ENCODE data around the gene CHKA.
A peak's percentile ranks its signal among the peaks of the same experiment; 100 is the strongest.

Gene CHKA

DNA sequence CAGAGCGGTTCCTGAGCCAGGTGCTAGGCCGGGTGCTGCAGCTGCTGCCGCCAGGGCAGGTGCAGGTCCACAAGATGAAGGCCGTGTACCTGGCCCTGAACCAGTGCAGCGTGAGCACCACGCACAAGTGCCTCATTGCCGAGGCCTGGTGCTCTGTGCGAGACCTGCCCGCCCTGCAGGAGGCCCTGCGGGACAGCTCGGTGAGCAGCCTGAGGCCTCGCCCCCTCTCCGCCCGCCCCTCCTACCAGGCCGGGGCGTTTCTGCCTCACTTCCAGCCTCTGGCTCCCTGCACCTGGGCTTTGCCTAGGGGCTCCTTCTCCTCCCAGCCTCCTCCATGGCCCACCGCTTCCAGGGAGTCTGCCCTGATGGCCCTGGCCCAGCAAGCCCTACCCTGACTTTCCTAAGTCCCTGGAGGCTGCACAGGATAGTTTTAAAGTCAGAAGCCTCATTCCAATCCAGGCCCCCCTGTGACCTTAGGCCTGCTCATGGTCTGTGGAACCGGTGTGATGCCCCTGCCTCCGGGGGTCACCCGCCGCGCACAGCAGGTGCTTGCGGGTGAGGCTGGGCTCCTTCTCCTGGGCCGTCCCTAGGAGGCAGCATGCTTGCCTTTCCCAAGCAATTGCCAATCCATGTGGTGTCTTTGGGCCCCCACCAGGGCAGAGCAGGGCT is 76.9 kb downstream of the CHKA start:
- no peak for DNase-seq

DNA sequence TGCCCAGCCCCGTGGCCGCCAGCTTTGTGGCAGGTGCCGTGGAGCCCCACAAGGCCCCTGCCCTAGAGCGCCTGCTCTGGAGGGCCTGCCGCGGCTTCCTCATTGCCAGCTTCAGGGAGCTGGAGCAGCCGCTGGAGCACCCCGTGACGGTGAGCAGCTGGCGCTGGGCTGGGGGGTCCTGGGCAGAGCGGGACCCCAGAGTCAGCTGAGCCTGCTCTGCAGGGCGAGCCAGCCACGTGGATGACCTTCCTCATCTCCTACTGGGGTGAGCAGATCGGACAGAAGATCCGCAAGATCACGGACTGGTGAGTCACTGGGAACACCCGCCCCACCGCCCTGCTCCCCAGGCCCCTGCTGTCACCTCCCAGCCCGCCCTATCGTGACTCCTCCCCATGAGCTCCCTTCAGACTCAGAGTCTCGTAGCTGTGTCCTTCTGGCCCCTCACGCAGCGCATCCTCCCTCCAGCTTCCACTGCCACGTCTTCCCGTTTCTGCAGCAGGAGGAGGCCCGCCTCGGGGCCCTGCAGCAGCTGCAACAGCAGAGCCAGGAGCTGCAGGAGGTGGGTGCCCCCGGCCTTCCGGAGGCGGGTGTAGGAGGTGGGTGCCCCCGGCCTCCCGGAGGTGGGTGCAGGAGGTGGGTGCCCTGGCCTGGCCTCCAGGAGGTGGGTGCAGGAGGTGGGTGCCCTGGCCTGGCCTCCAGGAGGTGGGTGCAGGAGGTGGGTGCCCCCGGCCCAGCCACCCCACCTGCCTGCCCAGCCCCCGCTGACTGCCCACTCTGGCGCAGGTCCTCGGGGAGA is 77.6 kb downstream of the CHKA start:
- DNase-seq, result no peak

DNA sequence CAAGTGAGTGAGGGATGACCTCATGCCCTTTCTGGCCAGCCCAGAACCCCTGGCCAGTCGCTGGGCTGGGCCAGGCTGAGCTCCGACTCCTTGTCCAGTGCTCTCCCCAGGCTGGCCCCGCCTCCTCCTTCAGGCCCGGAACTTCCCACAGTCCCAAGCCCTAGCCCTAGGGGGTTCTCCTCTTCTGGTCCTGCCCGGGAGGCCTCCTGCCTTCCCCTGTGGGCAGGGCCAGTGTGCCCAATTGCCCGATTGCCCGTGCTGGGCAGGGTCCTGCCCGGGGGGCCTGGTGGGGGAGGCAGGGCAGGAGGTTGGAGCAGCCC is 78.2 kb downstream of the CHKA start:
- DNase-seq, result no peak

DNA sequence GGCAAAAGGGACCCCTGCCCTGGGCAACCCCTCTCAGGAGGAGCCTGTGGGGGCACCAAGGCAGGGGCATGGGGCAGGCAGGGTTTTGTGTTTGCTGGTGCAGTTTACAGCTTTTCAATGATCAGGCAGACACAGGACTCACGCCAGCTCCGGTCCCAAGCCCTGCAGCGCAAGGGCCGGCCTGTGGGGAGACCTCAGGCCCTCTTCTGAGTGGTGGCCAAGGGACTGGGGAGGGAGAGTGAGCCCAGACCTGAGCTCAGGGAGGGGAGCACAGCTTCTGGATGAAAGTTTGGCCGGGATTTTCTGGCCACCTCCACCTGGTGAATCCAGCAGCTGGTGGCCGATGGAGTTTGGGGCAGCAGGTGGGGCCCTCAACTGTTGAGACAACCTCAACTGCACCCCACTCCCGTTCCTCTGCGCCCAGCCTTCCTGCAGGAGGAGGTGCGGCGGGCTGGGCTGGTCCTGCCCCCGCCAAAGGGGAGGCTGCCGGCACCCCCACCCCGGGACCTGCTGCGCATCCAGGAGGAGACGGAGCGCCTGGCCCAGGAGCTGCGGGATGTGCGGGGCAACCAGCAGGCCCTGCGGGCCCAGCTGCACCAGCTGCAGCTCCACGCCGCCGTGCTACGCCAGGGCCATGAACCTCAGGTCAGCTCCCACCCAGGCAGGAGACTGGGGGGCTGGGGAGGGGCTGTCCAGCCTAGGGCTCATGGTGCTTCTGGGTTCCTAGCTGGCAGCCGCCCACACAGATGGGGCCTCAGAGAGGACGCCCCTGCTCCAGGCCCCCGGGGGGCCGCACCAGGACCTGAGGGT is 78.8 kb downstream of the CHKA start:
- no peak for DNase-seq

DNA sequence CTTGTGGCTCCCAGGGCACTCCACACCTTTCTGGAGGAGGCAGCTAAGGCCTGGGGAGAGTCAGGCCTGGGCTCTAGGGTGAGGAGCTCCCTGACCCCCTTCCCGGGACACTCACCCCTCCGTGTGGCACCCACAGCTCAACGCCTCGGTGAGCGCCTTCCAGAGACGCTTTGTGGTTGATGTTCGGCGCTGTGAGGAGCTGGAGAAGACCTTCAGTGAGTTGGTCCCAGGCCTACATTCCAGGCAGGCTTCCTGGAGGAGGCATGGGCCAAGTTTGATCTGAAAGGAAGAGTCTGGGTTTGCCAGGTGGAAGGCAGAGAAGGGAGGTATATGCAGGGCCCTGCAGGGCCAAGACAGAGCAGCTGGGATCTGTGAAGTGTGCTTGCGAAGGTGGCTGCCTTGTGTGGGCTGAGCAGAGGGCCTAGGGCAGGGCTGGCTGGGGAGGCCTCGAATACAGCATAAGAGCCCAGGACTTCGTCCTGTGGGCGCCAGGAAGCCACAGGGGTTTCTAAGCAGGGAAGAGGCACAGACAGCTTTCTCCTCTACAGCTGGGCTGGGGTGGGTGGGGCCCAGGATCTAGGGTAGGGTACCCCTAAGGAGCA is 79.5 kb downstream of the CHKA start:
- DNase-seq, result no peak

DNA sequence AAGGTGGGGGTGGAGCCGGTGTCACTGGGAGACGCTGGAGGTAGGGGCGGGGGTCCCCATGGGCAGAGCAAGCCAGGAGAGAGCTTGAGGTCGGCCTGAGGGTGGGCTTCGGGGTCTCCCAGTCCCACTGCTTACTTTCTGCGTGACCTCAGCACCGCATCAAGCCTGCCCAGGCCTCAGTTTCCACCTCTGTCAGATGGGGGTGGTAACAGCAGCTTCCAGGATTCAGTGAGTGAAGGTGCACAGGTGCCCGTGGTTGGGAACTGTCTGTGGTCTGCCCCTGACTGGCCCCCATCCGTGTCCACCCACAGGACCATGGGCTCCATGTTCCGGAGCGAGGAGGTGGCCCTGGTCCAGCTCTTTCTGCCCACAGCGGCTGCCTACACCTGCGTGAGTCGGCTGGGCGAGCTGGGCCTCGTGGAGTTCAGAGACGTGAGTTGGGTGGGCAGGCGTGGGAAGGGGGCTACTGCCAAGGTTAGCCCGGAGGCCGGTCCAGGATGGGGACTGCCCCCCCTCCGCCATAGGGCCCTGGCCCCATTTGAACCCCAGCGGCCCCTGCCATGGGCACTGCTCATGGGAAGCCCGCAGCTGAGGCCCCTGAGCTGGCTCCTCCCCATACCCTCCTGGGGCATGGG is 80.1 kb downstream of the CHKA start:
- DNase-seq, result no peak

DNA sequence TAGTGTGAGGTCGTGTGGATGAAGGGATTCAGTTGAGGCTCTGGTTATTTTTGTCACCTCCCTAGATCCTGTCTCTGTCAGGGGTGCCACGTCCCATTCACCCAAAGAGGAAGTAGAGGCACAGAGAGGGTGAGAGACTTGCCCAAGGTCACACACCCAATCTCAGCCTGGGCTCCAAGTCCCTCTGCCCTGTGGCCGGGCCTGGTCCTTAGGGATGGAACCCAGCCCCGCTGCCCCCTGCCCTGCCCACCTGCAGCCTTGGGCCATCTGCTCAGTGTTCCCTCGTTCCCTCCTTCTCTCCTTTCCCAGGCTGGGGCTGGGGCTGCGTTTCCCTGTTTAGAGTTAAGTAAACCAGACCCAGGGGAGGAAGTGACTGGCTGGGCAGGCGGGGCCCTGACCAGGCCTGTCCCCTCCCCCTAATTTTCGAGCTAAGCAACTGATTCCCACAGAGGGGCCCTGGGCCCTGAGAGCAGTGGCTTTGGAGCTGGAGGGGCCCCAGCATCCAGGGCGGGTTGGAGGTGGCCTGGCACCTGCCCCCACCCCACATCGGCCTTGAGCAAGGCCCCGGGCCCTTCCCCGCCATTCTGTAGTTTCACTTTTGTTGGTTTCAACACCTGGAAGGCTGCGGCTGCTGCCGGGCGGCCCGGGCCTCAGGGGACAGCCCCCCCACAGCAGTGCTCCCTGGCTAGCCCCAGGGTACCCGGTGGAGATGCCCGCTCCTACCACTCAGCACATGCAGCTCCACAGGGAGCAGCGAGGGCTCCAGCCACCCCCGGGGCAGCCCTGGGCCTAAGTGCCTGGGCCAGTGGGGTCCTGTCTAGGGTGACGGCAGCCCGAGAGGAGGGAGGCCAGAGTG is 80.9 kb downstream of the CHKA start:
- no peak for DNase-seq

DNA sequence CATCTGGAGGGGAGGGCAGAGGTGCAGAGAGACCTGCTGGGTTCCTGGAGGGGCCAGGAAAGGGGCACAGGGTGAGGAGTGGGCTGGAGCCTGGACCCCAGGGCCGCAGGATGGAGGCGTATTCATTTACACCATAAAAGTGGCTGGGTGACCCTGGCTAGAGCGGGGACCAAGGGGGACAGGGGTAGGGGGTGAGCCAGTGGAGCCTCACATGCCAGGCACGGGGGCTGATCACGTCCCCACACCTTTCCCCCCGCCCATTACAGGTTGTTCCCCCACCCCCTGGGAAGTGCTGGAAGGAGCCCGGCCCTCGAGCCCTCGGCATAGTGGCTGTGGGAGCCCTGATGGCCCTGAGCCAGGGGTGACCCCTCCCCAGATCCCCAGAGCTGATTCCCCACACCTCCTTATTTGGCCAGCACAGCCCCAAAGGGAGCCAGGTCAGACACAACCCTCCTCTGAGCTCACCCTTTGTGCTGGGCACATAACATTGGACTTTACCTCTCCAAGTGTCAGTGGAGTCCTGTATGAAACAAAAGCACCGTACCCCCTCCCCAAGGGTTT is 81.6 kb downstream of the CHKA start:
- DNase-seq, result no peak

DNA sequence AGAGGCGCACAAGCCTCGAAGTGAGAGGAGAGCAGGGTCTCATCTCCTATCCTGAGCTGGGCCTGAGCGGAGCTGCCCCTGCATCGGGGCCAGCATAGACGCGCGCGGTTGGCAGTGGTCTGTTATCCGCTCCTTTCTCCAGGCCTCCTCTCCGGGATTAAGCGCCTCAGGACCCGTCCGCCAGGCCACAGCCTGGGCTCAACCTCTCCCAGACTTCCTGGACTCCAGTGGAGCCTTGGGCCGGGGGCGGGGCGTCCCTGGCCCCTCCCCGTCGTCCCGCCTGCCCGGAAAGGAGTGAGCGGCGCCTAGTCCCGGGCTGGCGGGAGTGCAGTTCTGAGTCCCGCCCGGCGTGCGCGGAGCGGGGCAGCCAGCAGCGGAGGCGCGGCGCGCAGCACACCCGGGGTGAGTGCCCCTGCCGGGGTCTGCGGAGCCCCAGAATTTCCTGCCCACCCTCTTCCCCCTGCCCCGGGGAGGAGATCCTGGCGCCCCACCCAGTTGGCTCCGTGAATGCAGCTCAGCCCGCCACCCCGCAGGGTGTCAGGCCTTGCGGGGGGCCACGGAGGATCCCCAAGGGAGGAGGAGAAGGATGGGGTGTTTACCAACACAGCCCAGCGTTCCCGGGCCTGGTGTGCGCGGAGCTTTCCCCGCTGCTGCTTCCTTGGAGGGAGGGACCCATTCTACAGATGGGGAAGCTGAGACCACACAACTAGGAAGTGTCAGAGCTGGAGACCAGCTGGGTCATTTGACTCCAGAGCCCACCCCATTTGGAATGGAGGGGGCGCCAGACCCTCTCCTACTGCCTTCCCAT is 82.3 kb downstream of the CHKA start, which contains the start of gene TCIRG1:
Gene TCIRG1, plus strand, starts transcription at position 308 of the 808 bp plus-strand sequence. CDS start 2,247 bp downstream, outside the sequence.
- DNase-seq, result peak; percentile 35

DNA sequence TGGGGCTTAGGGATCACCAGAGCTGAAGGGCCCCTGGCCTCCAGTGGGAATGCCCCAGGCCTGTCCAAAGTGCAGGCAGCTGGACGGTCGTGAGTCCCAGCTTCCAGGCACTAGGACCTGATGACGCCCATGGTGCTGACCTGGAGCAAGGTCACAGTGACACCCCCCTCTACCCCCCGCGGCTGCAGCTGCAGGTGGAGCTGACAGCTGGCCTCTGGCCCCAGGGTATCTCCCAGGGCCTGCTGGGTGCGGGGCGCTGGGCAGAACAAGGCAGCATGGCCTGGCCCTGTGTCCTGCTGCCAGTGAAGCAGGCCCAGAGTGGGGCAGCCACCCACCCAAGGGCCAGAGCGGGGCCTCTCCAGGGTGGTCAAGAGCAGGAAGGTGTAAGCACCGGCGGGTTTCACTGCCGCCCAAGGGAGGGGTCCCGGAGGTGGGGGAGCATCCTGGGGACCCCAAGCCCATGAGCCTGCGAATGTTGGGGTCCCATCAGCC is 82.9 kb downstream of the CHKA start:
- DNase-seq, result no peak

DNA sequence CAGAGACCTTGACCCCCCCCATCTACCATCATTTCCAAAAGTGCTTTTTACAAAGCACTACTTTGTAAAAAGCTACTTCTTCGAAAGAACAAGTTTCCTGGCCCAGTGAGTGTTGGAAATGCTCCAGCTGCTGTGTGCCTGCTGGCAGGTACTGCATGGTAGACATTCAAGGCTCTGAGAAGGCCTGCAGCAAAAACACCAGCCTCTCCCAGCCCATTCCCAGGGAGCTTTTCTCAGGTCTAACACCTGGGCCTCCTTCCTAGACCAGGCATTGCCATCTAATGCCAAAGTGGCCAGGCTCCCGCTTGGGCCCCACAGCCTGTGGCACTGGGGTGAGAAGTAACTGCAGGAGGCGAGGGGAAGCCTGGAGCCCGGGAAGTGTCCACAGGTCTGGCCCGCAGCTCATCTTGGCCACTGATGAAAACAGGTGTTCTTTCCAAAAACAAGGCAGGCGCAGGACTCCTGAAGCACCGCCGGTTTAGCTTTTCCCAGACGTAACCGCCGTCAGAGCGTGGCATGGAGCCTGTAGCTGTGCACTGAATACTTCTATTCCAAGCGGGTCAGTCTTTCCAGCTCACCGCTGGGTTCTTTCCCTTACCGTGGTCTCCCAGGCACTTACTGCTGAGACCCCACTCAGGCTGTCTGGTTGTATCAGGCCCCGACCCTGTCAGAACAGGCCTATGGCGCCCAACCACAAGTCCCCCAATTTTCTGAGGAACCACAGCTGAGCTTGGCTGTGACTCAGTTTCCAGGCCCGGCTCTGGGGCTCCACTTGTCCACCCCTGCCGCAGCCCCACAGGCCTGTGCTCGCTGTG is 83.6 kb downstream of the CHKA start:
- DNase-seq, result no peak

DNA sequence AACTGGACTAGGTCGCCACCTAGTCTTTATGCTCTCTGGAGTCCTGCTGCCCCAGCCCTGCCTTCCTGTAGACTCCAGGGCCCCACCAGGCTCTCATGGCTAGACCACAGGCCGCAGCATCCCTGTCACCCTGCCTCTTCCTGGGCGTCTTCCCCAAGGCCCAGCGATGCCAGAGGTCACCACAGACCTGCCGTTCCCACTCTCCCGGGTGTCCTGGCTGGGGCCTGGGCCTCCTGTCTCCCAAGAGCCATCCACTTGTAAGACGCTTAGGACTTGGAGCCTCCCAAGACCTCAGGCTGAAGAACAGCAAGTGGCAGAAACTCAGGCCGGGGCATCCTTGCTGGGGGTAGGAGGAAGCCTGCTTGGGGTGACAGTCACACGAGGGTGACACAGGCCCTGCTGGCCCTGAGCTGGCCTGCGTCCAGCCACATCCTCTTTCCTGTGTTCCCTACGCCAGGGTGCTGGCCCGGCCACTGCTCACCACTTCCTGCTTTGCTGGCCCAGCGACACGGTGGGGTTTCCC is 84.4 kb downstream of the CHKA start:
- DNase-seq, result no peak

DNA sequence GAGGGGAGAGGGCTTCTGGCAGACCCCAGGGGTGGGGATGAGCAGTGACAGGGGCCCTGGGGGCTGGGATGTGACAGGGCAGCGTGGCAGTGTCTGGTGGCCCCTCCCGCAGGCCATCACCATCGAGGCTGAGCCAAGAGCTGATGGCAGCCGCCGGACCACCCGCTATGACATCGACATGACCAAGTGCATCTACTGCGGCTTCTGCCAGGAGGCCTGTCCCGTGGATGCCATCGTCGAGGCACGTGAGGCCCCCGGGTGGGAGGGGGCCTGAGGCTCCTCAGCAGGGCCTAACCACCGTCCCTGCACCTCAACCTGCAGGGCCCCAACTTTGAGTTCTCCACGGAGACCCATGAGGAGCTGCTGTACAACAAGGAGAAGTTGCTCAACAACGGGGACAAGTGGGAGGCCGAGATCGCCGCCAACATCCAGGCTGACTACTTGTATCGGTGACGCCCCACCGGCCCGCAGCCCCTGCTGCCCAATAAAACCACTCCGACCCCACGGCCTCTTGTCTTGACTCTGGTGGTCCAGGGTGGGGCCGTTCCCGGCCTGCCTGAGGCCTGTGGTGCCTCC is 85.0 kb downstream of the CHKA start:
- DNase-seq, result no peak

DNA sequence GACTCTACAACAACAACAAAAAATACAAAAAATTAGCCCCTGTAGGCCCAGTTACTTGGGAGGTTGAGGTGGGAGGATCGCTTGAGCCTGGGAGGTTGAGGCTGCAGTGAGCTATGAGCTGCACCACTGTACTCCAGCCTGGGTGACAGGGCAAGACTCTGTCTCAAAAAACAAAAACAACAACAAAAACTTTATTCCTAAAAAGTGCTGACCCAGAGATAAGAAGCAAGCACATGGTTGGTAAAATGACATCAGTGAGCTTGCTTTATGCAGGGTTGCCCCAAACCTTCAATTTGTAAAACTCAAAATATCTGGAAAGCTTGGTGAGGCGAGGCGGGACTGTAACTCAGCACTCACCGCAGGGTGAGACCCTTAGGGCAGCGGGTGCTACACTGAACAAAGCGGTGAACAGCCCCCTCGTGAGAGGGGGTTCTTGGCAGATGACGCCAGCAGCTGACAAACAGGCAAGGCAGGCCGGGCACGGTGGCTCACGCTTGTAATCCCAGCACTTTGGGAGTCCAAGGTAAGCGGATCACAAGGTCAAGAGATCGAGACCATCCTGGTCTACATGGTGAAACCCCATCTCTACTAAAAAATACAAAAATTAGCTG is 85.8 kb downstream of the CHKA start:
- no peak for DNase-seq

DNA sequence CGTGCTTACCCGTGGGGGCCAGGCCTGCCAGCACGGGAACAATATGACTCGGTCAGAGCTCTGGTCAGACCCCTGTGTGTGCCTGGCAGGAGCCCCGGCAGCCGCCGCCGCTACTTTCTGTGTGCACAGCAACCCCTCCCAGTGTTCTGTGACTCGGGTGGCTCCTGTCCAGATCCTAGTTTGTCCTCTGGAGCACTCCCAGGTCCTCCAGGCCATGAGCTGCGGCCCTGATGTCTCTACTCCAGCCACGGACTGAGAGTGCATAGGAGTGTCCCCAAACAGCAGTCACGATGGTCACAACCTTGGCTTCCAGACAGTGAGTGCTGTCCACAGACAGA is 87.5 kb downstream of the CHKA start:
- no peak for DNase-seq

DNA sequence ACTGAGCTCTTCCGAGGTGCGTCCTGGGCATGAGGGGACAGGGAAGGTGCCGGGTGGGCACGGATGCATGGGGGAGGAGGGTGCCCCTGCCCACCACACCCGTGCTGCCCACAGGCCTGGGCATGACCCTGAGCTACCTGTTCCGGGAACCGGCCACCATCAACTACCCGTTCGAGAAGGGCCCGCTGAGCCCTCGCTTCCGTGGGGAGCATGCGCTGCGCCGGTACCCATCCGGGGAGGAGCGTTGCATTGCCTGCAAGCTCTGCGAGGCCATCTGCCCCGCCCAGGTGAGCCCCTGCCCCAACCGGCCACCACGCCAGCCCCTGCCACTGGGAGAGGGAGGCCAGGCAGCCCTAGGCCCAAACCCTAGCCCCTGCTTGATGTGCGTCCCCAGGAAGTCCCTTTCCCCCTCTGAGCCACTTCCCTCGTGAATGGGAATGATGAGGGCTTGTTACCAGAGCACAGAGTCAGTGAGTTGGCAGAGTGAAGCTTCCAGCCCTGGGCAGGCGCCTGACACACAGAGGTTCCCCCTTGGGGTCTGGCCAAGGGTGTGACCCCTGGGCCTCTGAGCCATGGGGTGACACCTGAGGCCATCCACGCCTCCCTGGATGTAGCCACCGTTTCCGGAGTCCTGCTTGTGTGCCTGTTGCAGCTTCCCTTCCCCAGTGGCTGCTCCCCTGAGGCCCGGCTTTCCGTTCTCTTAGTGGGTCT is 88.0 kb downstream of the CHKA start:
- no peak for DNase-seq

DNA sequence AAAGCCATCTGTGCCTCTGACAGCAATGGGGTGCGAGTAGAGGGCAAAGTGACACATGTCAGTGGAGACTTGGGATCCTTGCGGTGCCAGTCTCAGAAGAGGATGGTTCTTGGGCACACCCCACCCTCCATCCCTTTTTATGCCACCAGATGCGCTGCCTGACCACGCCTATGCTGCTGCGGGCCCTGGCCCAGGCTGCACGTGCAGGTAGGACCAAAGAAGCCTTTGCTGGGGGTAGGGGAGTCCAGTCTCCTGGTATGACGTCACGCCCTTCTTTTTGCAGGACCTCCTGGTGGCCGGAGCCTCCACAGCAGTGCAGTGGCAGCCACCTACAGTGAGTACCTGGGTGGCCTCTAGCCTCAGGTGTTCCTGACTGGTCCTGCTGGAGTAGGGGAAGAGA is 89.2 kb downstream of the CHKA start:
- DNase-seq, result no peak

DNA sequence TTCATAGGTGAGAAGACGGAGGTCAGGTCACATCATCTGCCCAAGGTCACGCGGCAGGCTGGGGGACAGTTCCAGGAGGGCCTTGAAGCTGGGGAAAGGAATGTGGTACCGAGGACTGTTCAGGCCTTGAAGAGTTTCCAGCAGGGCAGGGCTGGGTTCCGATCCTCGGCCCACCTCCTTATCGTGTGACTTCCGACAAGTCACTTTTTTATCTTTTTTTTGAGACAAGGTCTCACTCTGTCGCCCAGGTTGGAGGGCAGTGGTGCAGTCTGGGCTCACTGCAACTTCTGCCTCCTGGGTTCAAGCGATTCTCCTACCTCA is 90.1 kb downstream of the CHKA start:
- DNase-seq, result no peak

Data from GOT3 (cell line).